Liver (tissue), 3 donors: ENCODE data around the gene GMPR2.

ENCODE experiments used
- EGR1 ChIP-seq, 2 donors: IDR thresholded peaks; 2 replicates each; pipeline ENCODE4 v1.6.1; 2016 to 2018; ENCODE audit warnings: antibody characterized with exemption in 2 of 2, low read depth in 2 of 2
- RAD21 ChIP-seq, 2 donors: IDR thresholded peaks; 2 replicates each; pipeline ENCODE4 v1.6.1; 2016; ENCODE audit warnings: antibody characterized with exemption in 2 of 2, mild to moderate bottlenecking in 2 of 2
- SP1 ChIP-seq: IDR thresholded peaks from 2 replicates; pipeline ENCODE4 v1.6.1; 2018; ENCODE audit warnings: antibody characterized with exemption, mild to moderate bottlenecking
- TAF1 ChIP-seq: conservative IDR thresholded peaks from 2 replicates; pipeline ENCODE4 v1.6.1; 2016; ENCODE audit warnings: antibody characterized with exemption, mild to moderate bottlenecking
- YY1 ChIP-seq: IDR thresholded peaks from 2 replicates; pipeline ENCODE4 v1.6.1; 2016; ENCODE audit warnings: antibody characterized with exemption, mild to moderate bottlenecking
- TF ChIP-seq, protein P1 (sequence below): fragments of 150-350 bp; IDR thresholded peaks from 2 replicates; pipeline ENCODE4 v1.5.1; 2017; ENCODE audit warnings: improper control_type of control experiment, low read depth, low read length; ENCODE audit not compliant: missing input control
- TF ChIP-seq, protein P2 (sequence below): IDR thresholded peaks from 2 replicates; pipeline ENCODE4 v1.6.1; 2016; ENCODE audit warnings: antibody characterized with exemption
- TF ChIP-seq, protein P3 (sequence below): IDR thresholded peaks from 2 replicates; pipeline ENCODE4 v1.6.1; 2016; ENCODE audit warnings: antibody characterized with exemption
- TF ChIP-seq, protein P4 (sequence below): IDR thresholded peaks from 2 replicates; pipeline ENCODE4 v1.6.1; 2016; ENCODE audit warnings: antibody characterized with exemption, mild to moderate bottlenecking
- TF ChIP-seq, protein P5 (sequence below): IDR thresholded peaks from 2 replicates; pipeline ENCODE4 v1.6.1; 2016; ENCODE audit warnings: antibody characterized with exemption
- donor health status: healthy.
- donor health status: healthy.

DNA sequence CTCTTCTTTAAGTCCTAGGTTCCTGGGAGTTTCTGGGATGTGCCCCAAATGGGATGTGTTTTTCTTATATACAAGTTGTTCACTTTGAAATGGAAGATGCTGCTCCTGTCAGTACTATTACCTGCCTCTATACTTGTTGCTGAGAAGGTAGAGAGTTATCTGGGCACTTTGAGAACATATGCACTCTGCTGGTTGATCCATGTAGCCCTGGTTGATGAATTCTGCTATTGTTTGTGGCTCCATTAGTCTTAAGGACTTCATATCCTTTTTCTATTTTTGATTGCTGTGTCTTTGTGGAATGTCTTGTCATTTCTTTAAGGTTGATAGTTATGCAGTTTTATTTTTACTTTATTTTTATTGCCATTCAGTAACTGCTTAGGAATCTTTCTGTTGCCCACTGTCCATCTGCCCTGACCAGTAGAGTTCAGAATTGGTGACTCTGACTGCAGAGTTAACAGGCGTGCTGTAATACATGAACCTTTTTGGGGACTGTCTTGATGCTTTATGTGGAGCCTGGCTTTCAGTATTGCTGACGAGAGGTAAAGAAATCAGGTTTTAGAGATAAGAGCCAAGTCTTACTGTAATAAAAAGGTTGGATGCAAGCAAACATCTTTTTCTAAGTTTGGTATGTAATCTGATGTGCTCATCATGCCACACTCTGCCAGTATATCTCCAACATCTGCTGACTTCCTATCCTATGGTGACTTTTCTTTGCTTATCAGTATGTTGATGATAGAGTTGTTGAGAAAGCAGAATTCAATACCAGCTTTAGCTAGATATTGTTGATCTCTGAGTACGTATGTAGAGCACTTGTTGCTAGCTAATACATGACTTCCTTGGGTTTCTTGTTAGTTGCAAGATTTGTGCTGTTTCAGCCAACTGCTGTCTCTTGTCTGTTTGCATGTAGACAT, 1.6 kb downstream of the GMPR2 start:
- TF ChIP-seq, protein P1, sequence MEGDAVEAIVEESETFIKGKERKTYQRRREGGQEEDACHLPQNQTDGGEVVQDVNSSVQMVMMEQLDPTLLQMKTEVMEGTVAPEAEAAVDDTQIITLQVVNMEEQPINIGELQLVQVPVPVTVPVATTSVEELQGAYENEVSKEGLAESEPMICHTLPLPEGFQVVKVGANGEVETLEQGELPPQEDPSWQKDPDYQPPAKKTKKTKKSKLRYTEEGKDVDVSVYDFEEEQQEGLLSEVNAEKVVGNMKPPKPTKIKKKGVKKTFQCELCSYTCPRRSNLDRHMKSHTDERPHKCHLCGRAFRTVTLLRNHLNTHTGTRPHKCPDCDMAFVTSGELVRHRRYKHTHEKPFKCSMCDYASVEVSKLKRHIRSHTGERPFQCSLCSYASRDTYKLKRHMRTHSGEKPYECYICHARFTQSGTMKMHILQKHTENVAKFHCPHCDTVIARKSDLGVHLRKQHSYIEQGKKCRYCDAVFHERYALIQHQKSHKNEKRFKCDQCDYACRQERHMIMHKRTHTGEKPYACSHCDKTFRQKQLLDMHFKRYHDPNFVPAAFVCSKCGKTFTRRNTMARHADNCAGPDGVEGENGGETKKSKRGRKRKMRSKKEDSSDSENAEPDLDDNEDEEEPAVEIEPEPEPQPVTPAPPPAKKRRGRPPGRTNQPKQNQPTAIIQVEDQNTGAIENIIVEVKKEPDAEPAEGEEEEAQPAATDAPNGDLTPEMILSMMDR, result no peak
- TF ChIP-seq, protein P2, sequence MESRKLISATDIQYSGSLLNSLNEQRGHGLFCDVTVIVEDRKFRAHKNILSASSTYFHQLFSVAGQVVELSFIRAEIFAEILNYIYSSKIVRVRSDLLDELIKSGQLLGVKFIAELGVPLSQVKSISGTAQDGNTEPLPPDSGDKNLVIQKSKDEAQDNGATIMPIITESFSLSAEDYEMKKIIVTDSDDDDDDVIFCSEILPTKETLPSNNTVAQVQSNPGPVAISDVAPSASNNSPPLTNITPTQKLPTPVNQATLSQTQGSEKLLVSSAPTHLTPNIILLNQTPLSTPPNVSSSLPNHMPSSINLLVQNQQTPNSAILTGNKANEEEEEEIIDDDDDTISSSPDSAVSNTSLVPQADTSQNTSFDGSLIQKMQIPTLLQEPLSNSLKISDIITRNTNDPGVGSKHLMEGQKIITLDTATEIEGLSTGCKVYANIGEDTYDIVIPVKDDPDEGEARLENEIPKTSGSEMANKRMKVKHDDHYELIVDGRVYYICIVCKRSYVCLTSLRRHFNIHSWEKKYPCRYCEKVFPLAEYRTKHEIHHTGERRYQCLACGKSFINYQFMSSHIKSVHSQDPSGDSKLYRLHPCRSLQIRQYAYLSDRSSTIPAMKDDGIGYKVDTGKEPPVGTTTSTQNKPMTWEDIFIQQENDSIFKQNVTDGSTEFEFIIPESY, result no peak
- TF ChIP-seq, protein P3, sequence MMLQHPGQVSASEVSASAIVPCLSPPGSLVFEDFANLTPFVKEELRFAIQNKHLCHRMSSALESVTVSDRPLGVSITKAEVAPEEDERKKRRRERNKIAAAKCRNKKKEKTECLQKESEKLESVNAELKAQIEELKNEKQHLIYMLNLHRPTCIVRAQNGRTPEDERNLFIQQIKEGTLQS, result no peak
- no peak for TF ChIP-seq YY1
- no peak for TF ChIP-seq TAF1
- TF ChIP-seq, protein P4, sequence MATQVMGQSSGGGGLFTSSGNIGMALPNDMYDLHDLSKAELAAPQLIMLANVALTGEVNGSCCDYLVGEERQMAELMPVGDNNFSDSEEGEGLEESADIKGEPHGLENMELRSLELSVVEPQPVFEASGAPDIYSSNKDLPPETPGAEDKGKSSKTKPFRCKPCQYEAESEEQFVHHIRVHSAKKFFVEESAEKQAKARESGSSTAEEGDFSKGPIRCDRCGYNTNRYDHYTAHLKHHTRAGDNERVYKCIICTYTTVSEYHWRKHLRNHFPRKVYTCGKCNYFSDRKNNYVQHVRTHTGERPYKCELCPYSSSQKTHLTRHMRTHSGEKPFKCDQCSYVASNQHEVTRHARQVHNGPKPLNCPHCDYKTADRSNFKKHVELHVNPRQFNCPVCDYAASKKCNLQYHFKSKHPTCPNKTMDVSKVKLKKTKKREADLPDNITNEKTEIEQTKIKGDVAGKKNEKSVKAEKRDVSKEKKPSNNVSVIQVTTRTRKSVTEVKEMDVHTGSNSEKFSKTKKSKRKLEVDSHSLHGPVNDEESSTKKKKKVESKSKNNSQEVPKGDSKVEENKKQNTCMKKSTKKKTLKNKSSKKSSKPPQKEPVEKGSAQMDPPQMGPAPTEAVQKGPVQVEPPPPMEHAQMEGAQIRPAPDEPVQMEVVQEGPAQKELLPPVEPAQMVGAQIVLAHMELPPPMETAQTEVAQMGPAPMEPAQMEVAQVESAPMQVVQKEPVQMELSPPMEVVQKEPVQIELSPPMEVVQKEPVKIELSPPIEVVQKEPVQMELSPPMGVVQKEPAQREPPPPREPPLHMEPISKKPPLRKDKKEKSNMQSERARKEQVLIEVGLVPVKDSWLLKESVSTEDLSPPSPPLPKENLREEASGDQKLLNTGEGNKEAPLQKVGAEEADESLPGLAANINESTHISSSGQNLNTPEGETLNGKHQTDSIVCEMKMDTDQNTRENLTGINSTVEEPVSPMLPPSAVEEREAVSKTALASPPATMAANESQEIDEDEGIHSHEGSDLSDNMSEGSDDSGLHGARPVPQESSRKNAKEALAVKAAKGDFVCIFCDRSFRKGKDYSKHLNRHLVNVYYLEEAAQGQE, result no peak
- TF ChIP-seq EGR1 (IDR thresholded peaks at IDR 0.05; ENCODE audit: low read depth in 2 of 2), result no peak
- no peak for TF ChIP-seq SP1
- no peak for TF ChIP-seq RAD21 (IDR thresholded peaks at IDR 0.05)
- TF ChIP-seq, protein P5, sequence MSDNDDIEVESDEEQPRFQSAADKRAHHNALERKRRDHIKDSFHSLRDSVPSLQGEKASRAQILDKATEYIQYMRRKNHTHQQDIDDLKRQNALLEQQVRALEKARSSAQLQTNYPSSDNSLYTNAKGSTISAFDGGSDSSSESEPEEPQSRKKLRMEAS, result no peak
